Spleen (tissue), 11 donors: ENCODE data around the gene USP6NL. TPM values are rescaled to one million over a fixed set of nuclear protein-coding genes. Genes with fewer than 3 reads are reported as not detected.

Experiments
- DNase-seq: peaks from one replicate; pipeline ENCODE4 v3.0.0-alpha.2; 2020
- H3K27ac ChIP-seq, 8 donors: fragments of 200-600 bp; sonication (generic) in 7 of 8; 1 replicate in 4 of 8; 2 replicates in 4 of 8; pipeline versions ENCODE4 v1.5.0 to v1.8.0; 2016 to 2021; ENCODE audit warnings: inconsistent platforms in 4 of 8, mild to moderate bottlenecking in 4 of 8, moderate library complexity in 1 of 8
- H3K27me3 ChIP-seq, 7 donors: fragments of 200-600 bp; sonication (generic) in 6 of 7; replicated peaks in 1 of 7; 1 replicate in 4 of 7; 2 replicates in 3 of 7; pipeline versions ENCODE4 v1.5.0 to v1.8.0; 2016 to 2021; ENCODE audit warnings: inconsistent platforms in 3 of 7, mild to moderate bottlenecking in 1 of 7
- H3K36me3 ChIP-seq, 6 donors: fragments of 200-600 bp; sonication (generic) in 5 of 6; 1 replicate in 4 of 6; 2 replicates in 2 of 6; pipeline versions ENCODE4 v1.5.0 to v1.8.0; 2016 to 2021; ENCODE audit warnings: inconsistent platforms in 2 of 6
- H3K4me1 ChIP-seq, 6 donors: fragments of 200-600 bp; sonication (generic) in 5 of 6; 1 replicate in 3 of 6; 2 replicates in 3 of 6; pipeline versions ENCODE4 v1.5.0 to v1.8.0; 2016 to 2021; ENCODE audit warnings: inconsistent platforms in 3 of 6
- H3K4me3 ChIP-seq, 8 donors: fragments of 200-600 bp; sonication (generic) in 7 of 8; 1 replicate in 4 of 8; 2 replicates in 4 of 8; pipeline versions ENCODE4 v1.5.0 to v1.8.0; 2016 to 2021; ENCODE audit warnings: inconsistent platforms in 4 of 8, mild to moderate bottlenecking in 4 of 8, moderate library complexity in 2 of 8
- H3K9me3 ChIP-seq, 8 donors: fragments of 200-600 bp; sonication (generic) in 7 of 8; 1 replicate in 4 of 8; 2 replicates in 4 of 8; pipeline versions ENCODE4 v1.5.0 to v1.8.0; 2016 to 2021; ENCODE audit warnings: inconsistent platforms in 4 of 8
- CTCF ChIP-seq, 11 experiments: fragments of 200-600 bp in 7 of 11; fragments of 450-650 bp in 4 of 11; sonication (generic) in 4 of 11; IDR thresholded peaks in 8 of 11; conservative IDR thresholded peaks in 3 of 11; 1 replicate in 7 of 11; 2 replicates in 4 of 11; pipeline versions ENCODE4 v1.4.0 to v1.8.0; 2016 to 2021; ENCODE audit warnings: antibody characterized with exemption in 11 of 11, inconsistent platforms in 4 of 11, mild to moderate bottlenecking in 1 of 11
- POLR2A ChIP-seq, 3 donors: fragments of 450-650 bp; IDR thresholded peaks; one replicate each; pipeline ENCODE4 v1.5.1; 2017; ENCODE audit warnings: antibody characterized with exemption in 3 of 3, mild to moderate bottlenecking in 1 of 3
- POLR2AphosphoS5 ChIP-seq, 3 donors: sonication (generic); formaldehyde crosslinking; IDR thresholded peaks; one replicate each; pipeline ENCODE4 v1.5.1; 2017; ENCODE audit warnings: antibody characterized with exemption in 3 of 3
- WGBS, 5 donors: extraction: QIAGEN DNeasy Blood & Tissue Kit in 3 of 5; methylation state at CpG; one replicate each; pipeline versions ENCODE4 v1.1.5 to v1.1.7; 2013 to 2018; 5-methylcytosine and 5-hydroxymethylcytosine counted together
- intact Hi-C: fragments of 100-400 bp; cut with DNase I; formaldehyde crosslinking; loops from one replicate; pipeline ENCODE4 v1.15.0; 2023; ENCODE audit warnings: low total_unique reads
- polyA plus RNA-seq, 3 donors: library from polyadenylated mRNA; stranded (reverse); fragments of 200-250 nt; gene quantifications; one replicate each; pipeline ENCODE4 v1.2.1, GENCODE V29; 2013
- total RNA-seq, 7 donors: library from RNA; depleted of rRNA in 3 of 7; stranded (reverse); fragments of >200 nt in 3 of 7; fragmentation: NEBNext Ultra II Directional in 4 of 7; extraction: Animal tissue kit (Norgen Biotek cat#: 25700) in 4 of 7; gene quantifications; one replicate each; pipeline versions ENCODE4 v1.1.0 to v1.2.1, GENCODE V29; 2016 to 2021
- donor health status: healthy with polysubstance abuse.
- donor health status: DM: no; HTN: no; CAD: no; lungs with moderate emphysema.
- donor health status: DM: no; HTN: no; CAD: no.
- donor health status: Bipolar disorder and iron deficiency.
- donor health status: healthy.
- donor health status: DM: no; HTN: no; CAD: no.
- donor health status: DM: yes; HTN: yes; CAD: no.

USP6NL gene
- total and polyA plus RNA-seq, 10 donors: 11.0 to 51.7 (median 37.7) TPM

- no peak for DNase-seq
- H3K4me3 ChIP-seq: no peak overlapping the region
- no peaks in the 10 kb centered on the region for H3K36me3 ChIP-seq
- peak overlapping the region in 4 of 8 donors; percentile 58 to 75 (median 67) for H3K27ac ChIP-seq
- intact Hi-C loops: no loop called here
- H3K9me3 ChIP-seq: no peaks in the 10 kb centered on the region
- no peaks in the 10 kb centered on the region for H3K27me3 ChIP-seq
- peaks cover 35 to 94% (median 75%) of the 10 kb centered on the region in 6 donors for H3K4me1 ChIP-seq
- no peak for TF ChIP-seq POLR2A (IDR thresholded peaks at IDR 0.05)
- no peak for TF ChIP-seq POLR2AphosphoS5 (IDR thresholded peaks at IDR 0.05)
- no peak for TF ChIP-seq CTCF (IDR thresholded peaks at IDR 0.05 in 8 of 11, conservative IDR thresholded peaks at IDR 0.05 in 3 of 11)
- 93 to 98% (median 96%) methylated on average over 4 of the region's 4 CpGs for WGBS, 5 donors
Measured at GRCh38 chr10:11551104-11551503, 60.3 kb downstream of the USP6NL start.

GRCh38 chr10:11548768-11549099, 62.7 kb downstream of the USP6NL start:
- Histone ChIP-seq H3K27me3 (no peaks in the 10 kb centered on the region), H3K27ac (peak overlapping the region in 5 of 8 donors; percentile 39 to 65 (median 56)), H3K36me3 (no peaks in the 10 kb centered on the region), H3K4me1 (peaks cover 39 to 98% (median 78%) of the 10 kb centered on the region in 6 donors), H3K9me3 (no peaks in the 10 kb centered on the region), H3K4me3 (no peak overlapping the region)
- intact Hi-C loops: no loop called here
- WGBS, 5 donors: 49 to 57% (median 53%) methylated on average over 2 of the region's 2 CpGs
- TF ChIP-seq POLR2AphosphoS5 (IDR thresholded peaks at IDR 0.05) (no peak), CTCF (IDR thresholded peaks at IDR 0.05 in 8 of 11, conservative IDR thresholded peaks at IDR 0.05 in 3 of 11) (no peak), POLR2A (IDR thresholded peaks at IDR 0.05) (no peak)
- DNase-seq: no peak

DNA sequence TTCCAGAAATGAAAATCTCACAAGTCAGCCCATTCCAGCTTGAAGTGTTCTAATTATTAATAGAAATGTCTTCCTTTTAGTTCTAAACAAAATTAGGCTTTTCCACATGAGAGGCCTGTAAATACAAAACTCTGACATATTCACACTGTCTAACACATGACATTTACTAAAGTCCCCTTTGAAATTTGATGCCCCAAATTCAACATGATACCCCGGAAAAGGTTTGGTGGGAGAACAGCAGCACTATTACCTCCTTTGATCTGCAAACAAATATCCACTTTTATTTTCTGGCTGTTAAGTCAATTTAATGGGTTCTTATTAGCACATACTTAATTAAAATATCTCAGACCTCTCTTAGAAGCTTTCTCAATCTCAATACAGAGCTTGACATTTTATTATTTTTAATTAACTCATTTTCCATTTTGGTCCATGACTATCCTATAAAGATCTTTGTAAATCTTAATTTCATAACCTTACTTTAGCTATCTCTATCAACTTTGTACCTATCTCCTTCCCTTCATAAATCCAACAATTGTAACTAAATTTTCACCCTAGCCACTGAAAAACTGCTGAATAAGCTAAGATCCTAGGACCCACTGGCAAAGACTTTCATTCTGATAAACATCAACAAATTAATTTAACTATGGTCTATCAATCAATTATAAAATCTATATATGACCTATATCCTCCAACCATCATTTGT, 63.2 kb downstream of the USP6NL start:
- Histone ChIP-seq H3K27ac (peak overlapping the region in 7 of 8 donors; percentile 15 to 65 (median 56)), H3K27me3 (no peaks in the 10 kb centered on the region), H3K36me3 (no peaks in the 10 kb centered on the region), H3K9me3 (no peaks in the 10 kb centered on the region), H3K4me1 (peaks cover 34 to 95% (median 73%) of the 10 kb centered on the region in 6 donors), H3K4me3 (no peak overlapping the region)
- DNase-seq: no peak
- intact Hi-C loops: no loop called here
- TF ChIP-seq CTCF (IDR thresholded peaks at IDR 0.05 in 8 of 11, conservative IDR thresholded peaks at IDR 0.05 in 3 of 11) (no peak), POLR2AphosphoS5 (IDR thresholded peaks at IDR 0.05) (no peak), POLR2A (IDR thresholded peaks at IDR 0.05) (no peak)
- WGBS, 5 donors: 82 to 90% (median 89%) methylated on average over 1 of the region's 1 CpG

- TF ChIP-seq CTCF (IDR thresholded peaks at IDR 0.05 in 8 of 11, conservative IDR thresholded peaks at IDR 0.05 in 3 of 11): no peak
- TF ChIP-seq POLR2AphosphoS5 (IDR thresholded peaks at IDR 0.05): no peak
- no peak for TF ChIP-seq POLR2A (IDR thresholded peaks at IDR 0.05)
- DNase-seq: no peak
- H3K9me3 ChIP-seq: no peaks in the 10 kb centered on the region
- intact Hi-C loops: no loop called here
- H3K27me3 ChIP-seq: no peaks in the 10 kb centered on the region
- WGBS, 5 donors: 61 to 73% (median 71%) methylated on average over 4 of the region's 4 CpGs
- peak overlapping the region in 6 of 8 donors; percentile 15 to 65 (median 55) for H3K27ac ChIP-seq
- H3K4me3 ChIP-seq: no peak overlapping the region
- H3K36me3 ChIP-seq: no peaks in the 10 kb centered on the region
- H3K4me1 ChIP-seq: peaks cover 18 to 92% (median 57%) of the 10 kb centered on the region in 6 donors
Measured at GRCh38 chr10:11546581-11546980, 64.9 kb downstream of the USP6NL start.
